IMR-90 (cell line): ENCODE measurements around the gene HES6. TPM values are rescaled to one million over a fixed set of nuclear protein-coding genes. Genes with fewer than 3 reads are reported as not detected.

Experiments used
- ATAC-seq: fragments of 200-7000 bp; cut with Tn5 transposase; 2 replicates; pipeline ENCODE4 v1.9.1; 2020; ENCODE audit warnings: low read depth, mild to moderate bottlenecking, moderate library complexity
- BruUV-seq: library from RNA; stranded (reverse); fragments of 400-500 nt; replicated peaks from 2 replicates; lab custom pipeline; 2021; lab: Mats Ljungman, UMichigan
- CTCF ChIA-PET: fragments of 300-600 bp; formaldehyde crosslinking; extraction: SDS; loops from one replicate; lab custom pipeline; 2021; ENCODE audit warnings: antibody characterized with exemption; lab: Yijun Ruan, JAX
- POLR2A ChIA-PET: fragments of 300-600 bp; sonication (Branson Sonifier 250); formaldehyde crosslinking; loops from one replicate; lab custom pipeline; 2022; ENCODE audit warnings: antibody characterized with exemption; ENCODE audit not compliant: unreplicated experiment; lab: Charles Lee
- DNase-seq: peaks from one replicate; pipeline ENCODE4 v3.0.0; 2013
- H2AFZ ChIP-seq: replicated peaks from 2 replicates; pipeline ENCODE3; 2013; ENCODE audit warnings: low read length, mild to moderate bottlenecking; ENCODE audit not compliant: poor library complexity
- H2AK5ac ChIP-seq: 2 replicates; pipeline ENCODE4 v1.6.1; 2013; ENCODE audit warnings: low read depth, low read length, inconsistent platforms
- H2AK9ac ChIP-seq: replicated peaks from 2 replicates; pipeline ENCODE3; 2013; ENCODE audit warnings: mild to moderate bottlenecking, low read depth, low read length, moderate library complexity; ENCODE audit not compliant: poor library complexity
- H2BK120ac ChIP-seq: 2 replicates; pipeline ENCODE4 v1.6.1; 2013; ENCODE audit warnings: low read depth, low read length, inconsistent platforms
- H2BK15ac ChIP-seq: 3 replicates; pipeline ENCODE4 v1.6.1; 2013; ENCODE audit warnings: low read depth, low read length, inconsistent platforms
- H2BK20ac ChIP-seq: 2 replicates; pipeline ENCODE4 v1.6.1; 2013; ENCODE audit warnings: low read depth, mild to moderate bottlenecking, inconsistent platforms, low read length, moderate library complexity
- H2BK5ac ChIP-seq: 2 replicates; pipeline ENCODE4 v1.6.1; 2013; ENCODE audit warnings: mild to moderate bottlenecking, low read depth, low read length, inconsistent platforms; ENCODE audit not compliant: poor library complexity, severe bottlenecking
- H3K14ac ChIP-seq: replicated peaks from 2 replicates; pipeline ENCODE4 v1.6.1; 2013; ENCODE audit warnings: low read depth, low read length, inconsistent platforms
- H3K18ac ChIP-seq: 2 replicates; pipeline ENCODE4 v1.6.1; 2013; ENCODE audit warnings: low read depth, low read length, control low read depth
- H3K23ac ChIP-seq: 2 replicates; pipeline ENCODE4 v1.6.1; 2013; ENCODE audit warnings: low read depth, low read length, inconsistent platforms
- H3K27ac ChIP-seq: 2 replicates; pipeline ENCODE4 v1.5.1; 2013; ENCODE audit warnings: mild to moderate bottlenecking, control low read depth, low read length; ENCODE audit not compliant: insufficient read depth
- H3K27me3 ChIP-seq: 2 replicates; pipeline ENCODE4 v1.6.1; 2013; ENCODE audit warnings: low read length; ENCODE audit not compliant: control insufficient read depth, insufficient read depth
- H3K36me3 ChIP-seq: 2 replicates; pipeline ENCODE4 v1.6.1; 2013; ENCODE audit warnings: low read length, mixed read lengths; ENCODE audit not compliant: control insufficient read depth, insufficient read depth
- H3K4ac ChIP-seq: 2 replicates; pipeline ENCODE4 v1.6.1; 2013; ENCODE audit warnings: low read depth, low read length, inconsistent platforms
- H3K4me1 ChIP-seq: 2 replicates; pipeline ENCODE4 v1.6.1; 2013; ENCODE audit warnings: low read length, mixed read lengths; ENCODE audit not compliant: control insufficient read depth, insufficient read depth
- H3K4me2 ChIP-seq: 2 replicates; pipeline ENCODE4 v1.6.1; 2013; ENCODE audit warnings: low read depth, mild to moderate bottlenecking, control low read depth, low read length, moderate library complexity
- H3K4me3 ChIP-seq: 2 replicates; pipeline ENCODE4 v1.5.1; 2013; ENCODE audit warnings: low read depth, mild to moderate bottlenecking, control low read depth, low read length, moderate library complexity; ENCODE audit not compliant: insufficient read depth
- H3K56ac ChIP-seq: 2 replicates; pipeline ENCODE4 v1.6.1; 2013; ENCODE audit warnings: low read length, inconsistent platforms; ENCODE audit not compliant: insufficient read depth; ENCODE audit errors: extremely low read depth
- H3K79me1 ChIP-seq, 2 experiments: 2 replicates each; pipeline ENCODE4 v1.6.1; 2013; ENCODE audit warnings: low read length in 2 of 2, inconsistent platforms in 1 of 2, low read depth in 1 of 2
- H3K9ac ChIP-seq: 2 replicates; pipeline ENCODE4 v1.6.1; 2013; ENCODE audit warnings: low read depth, low read length, control low read depth
- H3K9me1 ChIP-seq: 2 replicates; pipeline ENCODE4 v1.6.1; 2013; ENCODE audit warnings: low read length, inconsistent platforms; ENCODE audit not compliant: insufficient read depth
- H3K9me3 ChIP-seq: 2 replicates; pipeline ENCODE4 v1.6.1; 2013; ENCODE audit warnings: low read length; ENCODE audit not compliant: control insufficient read depth, insufficient read depth
- H4K20me1 ChIP-seq: 2 replicates; pipeline ENCODE4 v1.6.1; 2013; ENCODE audit warnings: low read length, inconsistent platforms; ENCODE audit not compliant: insufficient read depth
- H4K5ac ChIP-seq: 2 replicates; pipeline ENCODE4 v1.6.1; 2013; ENCODE audit warnings: mild to moderate bottlenecking, low read depth, low read length, control low read depth
- H4K8ac ChIP-seq, 2 experiments: 2 replicates each; pipeline ENCODE4 v1.6.1; 2013; ENCODE audit warnings: low read depth in 2 of 2, low read length in 2 of 2, control low read depth in 1 of 2, inconsistent platforms in 1 of 2
- H4K91ac ChIP-seq: 2 replicates; pipeline ENCODE4 v1.6.1; 2013; ENCODE audit warnings: low read depth, low read length, inconsistent platforms; ENCODE audit not compliant: insufficient read depth
- BHLHE40 ChIP-seq: fragments of 150-350 bp; IDR thresholded peaks from 2 replicates; pipeline ENCODE4 v1.6.1; 2016; ENCODE audit warnings: mild to moderate bottlenecking, low read depth, low read length
- CHD1 ChIP-seq: IDR thresholded peaks from 2 replicates; pipeline ENCODE4 v1.6.1; 2012; ENCODE audit warnings: low read depth, low read length, improper control_type of control experiment
- CTCF ChIP-seq: conservative IDR thresholded peaks from 2 replicates; pipeline ENCODE4 v1.5.1; 2012; ENCODE audit warnings: mild to moderate bottlenecking, low read depth, low read length, improper control_type of control experiment
- ELK1 ChIP-seq: fragments of 150-350 bp; IDR thresholded peaks from 2 replicates; pipeline ENCODE4 v1.6.1; 2016; ENCODE audit warnings: low read depth, mild to moderate bottlenecking, low read length, moderate library complexity, borderline replicate concordance
- FOS ChIP-seq: fragments of 150-350 bp; IDR thresholded peaks from 2 replicates; pipeline ENCODE4 v1.6.1; 2016; ENCODE audit warnings: low read depth, low read length
- MXI1 ChIP-seq: IDR thresholded peaks from 2 replicates; pipeline ENCODE4 v1.6.1; 2012; ENCODE audit warnings: low read depth, mild to moderate bottlenecking, low read length, moderate library complexity, borderline replicate concordance
- NFE2L2 ChIP-seq: fragments of 150-350 bp; IDR thresholded peaks from 2 replicates; pipeline ENCODE4 v1.6.1; 2016; ENCODE audit warnings: low read depth, mild to moderate bottlenecking, low read length
- POLR2A ChIP-seq: IDR thresholded peaks from 2 replicates; pipeline ENCODE4 v1.6.1; 2012; ENCODE audit warnings: mild to moderate bottlenecking, low read depth, low read length
- RAD21 ChIP-seq: IDR thresholded peaks from 2 replicates; pipeline ENCODE4 v1.6.1; 2012; ENCODE audit warnings: low read length, improper control_type of control experiment
- RCOR1 ChIP-seq: IDR thresholded peaks from 2 replicates; pipeline ENCODE4 v1.6.1; 2012; ENCODE audit warnings: mild to moderate bottlenecking, low read length, improper control_type of control experiment; ENCODE audit not compliant: insufficient replicate concordance
- RFX5 ChIP-seq: IDR thresholded peaks from 2 replicates; pipeline ENCODE4 v1.8.0; 2012; ENCODE audit warnings: low read depth, mild to moderate bottlenecking, low read length, moderate library complexity
- WGBS, 2 experiments: methylation state at CpG; one replicate each; pipeline versions ENCODE4 v1.1.5 to v1.1.7; 2013; ENCODE audit warnings: missing lambda C conversion rate in 2 of 2; ENCODE audit not compliant: insufficient read length in 1 of 2; ENCODE audit errors: extremely low coverage in 2 of 2; 5-methylcytosine and 5-hydroxymethylcytosine counted together
- dilution Hi-C: fragments of 300-500 bp; cut with HindIII; formaldehyde crosslinking; loops from one replicate; pipeline ENCODE4 v1.14.3; 2018; ENCODE audit warnings: low sequenced_read_pairs; ENCODE audit not compliant: unreplicated experiment
- in situ Hi-C: fragments of 300-500 bp; cut with MboI; formaldehyde crosslinking; loops from 3 replicates; pipeline ENCODE4 v1.14.3; 2019; ENCODE audit warnings: low sequenced_read_pairs, inconsistent platforms, mixed read lengths
- intact Hi-C: fragments of 100-400 bp; cut with micrococcal nuclease; formaldehyde crosslinking; loops from 2 replicates; pipeline ENCODE4 v1.10.0; 2022
- polyA plus RNA-seq, 3 experiments: library from polyadenylated mRNA; depleted of rRNA; stranded (reverse); fragments of >200 nt; gene quantifications; 2 replicates each; pipeline ENCODE4 v1.2.3, GENCODE V29; 2012; ENCODE audit warnings: low replicate concordance in 1 of 3
- total RNA-seq: library from RNA; depleted of rRNA; stranded (reverse); fragments of >200 nt; gene quantifications from 2 replicates; pipeline ENCODE4 v1.2.3, GENCODE V29; 2012
- TF ChIP-seq, protein P1 (sequence below): fragments of 150-350 bp; IDR thresholded peaks from 2 replicates; pipeline ENCODE4 v1.6.1; 2017; ENCODE audit warnings: mild to moderate bottlenecking, antibody characterized with exemption, low read length, low read depth

The HES6 gene
- total and polyA plus RNA-seq, 2 of the 4 experiments (the other 2 are of a cell fraction), result 1.3 to 3.3 TPM

GRCh38 chr2:238263204-238264071, 23.6 kb upstream of the HES6 start:
- no peak overlapping the region for H3K27ac ChIP-seq
- TF ChIP-seq RCOR1 (peak; percentile 19), FOS (no peak), MXI1 (peak; percentile 52; the same call in 1 of the 2 replicates), CTCF (peak; percentile 92), POLR2A (peak; percentile 43; the same call in 1 of the 2 replicates), RFX5 (no peak), ELK1 (no peak), RAD21 (peak; percentile 87), BHLHE40 (no peak; the same call in 1 of the 2 replicates), CHD1 (no peak), NFE2L2 (no peak)
- TF ChIP-seq, protein P1, sequence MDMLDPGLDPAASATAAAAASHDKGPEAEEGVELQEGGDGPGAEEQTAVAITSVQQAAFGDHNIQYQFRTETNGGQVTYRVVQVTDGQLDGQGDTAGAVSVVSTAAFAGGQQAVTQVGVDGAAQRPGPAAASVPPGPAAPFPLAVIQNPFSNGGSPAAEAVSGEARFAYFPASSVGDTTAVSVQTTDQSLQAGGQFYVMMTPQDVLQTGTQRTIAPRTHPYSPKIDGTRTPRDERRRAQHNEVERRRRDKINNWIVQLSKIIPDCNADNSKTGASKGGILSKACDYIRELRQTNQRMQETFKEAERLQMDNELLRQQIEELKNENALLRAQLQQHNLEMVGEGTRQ, result peak; percentile 36; the same call in 1 of the 2 replicates

More at GRCh38 chr2:238263204-238264071, 23.6 kb upstream of the HES6 start:
- Histone ChIP-seq H3K9me1 (peaks cover 6% of the 10 kb centered on the region; the same call in 1 of the 2 replicates), H4K91ac (no peak overlapping the region), H2BK5ac (no peak overlapping the region), H3K79me1 (no peaks in the 10 kb centered on the region), H2BK120ac (no peak overlapping the region), H2AK9ac (no peak overlapping the region), H2BK20ac (no peak overlapping the region), H3K27me3 (no peaks in the 10 kb centered on the region), H2AFZ (peak overlapping the region; percentile 85), H3K4ac (no peak overlapping the region), H2BK15ac (no peak overlapping the region), H3K23ac (no peak overlapping the region), H3K4me3 (no peak overlapping the region), H4K5ac (no peak overlapping the region), H3K4me1 (peaks cover 7% of the 10 kb centered on the region; the same call in 1 of the 2 replicates), H4K20me1 (no peaks in the 10 kb centered on the region), H4K8ac (peak overlapping the region in 1 of 2 experiments; percentile 24; a peak in 1 of 4 replicates), H3K9me3 (no peaks in the 10 kb centered on the region), H3K4me2 (no peak overlapping the region; the same call in 1 of the 2 replicates), H3K9ac (peak overlapping the region; percentile 13; the same call in 1 of the 2 replicates), H3K56ac (no peak overlapping the region), H3K36me3 (peaks cover 11% of the 10 kb centered on the region), H3K18ac (no peak overlapping the region), H3K14ac (no peak overlapping the region), H2AK5ac (no peak overlapping the region)
- ChIA-PET POLR2A (interaction anchor here (0.6 kb wide), 2 partner anchors 470 to 492 kb away, joined by 9 to 15 read pairs; no protein-coding TSS in a partner anchor), CTCF (interaction anchor here (0.5 to 2.6 kb wide), 19 partner anchors 9 to 780 kb away, joined by 3 to 21 read pairs (median 3); no protein-coding TSS in a partner anchor)
- in situ Hi-C loops (loop anchor here (5.0 kb wide), 1 partner anchor 406 kb away; the partner anchor contains the start of gene RAMP1), dilution Hi-C loops (no loop called here), intact Hi-C loops (loop anchor here (1.0 to 10.0 kb wide), 7 partner anchors 103 to 489 kb away; partner anchors contain the start of gene SCLY)
- 26% methylated on average over 6 of the region's 13 CpGs; no CpG with 5 or more reads in 1 of the 2 experiments for WGBS, 2 experiments
- peak; percentile 92 for DNase-seq
- BruUV-seq, result no TSS peak
- ATAC-seq, result peak; percentile 95
